Activated T-helper 1 cell treated with anti-CD3 and anti-CD28 coated beads, Interleukin-2, amount 50 U/mL, for 16 hours (primary cell): ENCODE results near the gene CACNB4.
"Not testable (repeated sequence)": the region's sequence is repeated elsewhere in the genome, so short reads cannot be mapped to it uniquely, and the experiment has no call there.

Experiments used
- DNase-seq, 2 donors: peaks; one replicate each; pipeline ENCODE4 v3.0.0-alpha.2; 2020; ENCODE audit warnings: low read depth in 1 of 2, low spot score in 1 of 2

CACNB4 gene

GRCh38 chr2:152024477-152024876, 74.4 kb downstream of the CACNB4 start:
- no peak for DNase-seq

- no peak for DNase-seq
These were observed 76.8 kb downstream of the CACNB4 start for GRCh38 chr2:152022090-152022489.

GRCh38 chr2:152021001-152021400, 77.8 kb downstream of the CACNB4 start:
- DNase-seq: not testable (repeated sequence)

- no peak for DNase-seq
These were observed 79.1 kb downstream of the CACNB4 start for GRCh38 chr2:152019732-152020131.

GRCh38 chr2:152016181-152017120, 82.4 kb downstream of the CACNB4 start:
- no peak for DNase-seq

GRCh38 chr2:152015552-152015951, 83.3 kb downstream of the CACNB4 start:
- DNase-seq: no peak

- DNase-seq: no peak
These were observed 86.1 kb downstream of the CACNB4 start for GRCh38 chr2:152012697-152013096.

- no peak for DNase-seq
These were observed 87.1 kb downstream of the CACNB4 start for GRCh38 chr2:152011724-152012123.

GRCh38 chr2:152005607-152006006, 93.2 kb downstream of the CACNB4 start:
- DNase-seq: no peak

GRCh38 chr2:152003283-152003682, 95.6 kb downstream of the CACNB4 start:
- DNase-seq: not testable (repeated sequence)

GRCh38 chr2:151999053-151999452, 99.8 kb downstream of the CACNB4 start:
- no peak for DNase-seq

- no peak for DNase-seq
These were observed 102.4 kb downstream of the CACNB4 start for GRCh38 chr2:151996243-151997003.

GRCh38 chr2:151995161-151995557, 103.7 kb downstream of the CACNB4 start:
- no peak for DNase-seq

- not testable (repeated sequence) for DNase-seq
These were observed 104.7 kb downstream of the CACNB4 start for GRCh38 chr2:151994178-151994577.

- DNase-seq: no peak
These were observed 107.8 kb downstream of the CACNB4 start for GRCh38 chr2:151991010-151991409.

- DNase-seq: no peak
These were observed 109.5 kb downstream of the CACNB4 start for GRCh38 chr2:151989378-151989777.

GRCh38 chr2:151987484-151987883, 111.4 kb downstream of the CACNB4 start:
- no peak for DNase-seq

GRCh38 chr2:151984424-151985083, 114.3 kb downstream of the CACNB4 start:
- no peak for DNase-seq

GRCh38 chr2:151983221-151983620, 115.6 kb downstream of the CACNB4 start:
- DNase-seq: no peak

GRCh38 chr2:151981886-151982285, 117.0 kb downstream of the CACNB4 start:
- DNase-seq: no peak

GRCh38 chr2:151979694-151980093, 119.2 kb downstream of the CACNB4 start:
- no peak for DNase-seq

- no peak for DNase-seq
These were observed 120.1 kb downstream of the CACNB4 start for GRCh38 chr2:151978709-151979108.
